ENCODE measurements around the gene REG3G. TPM values are rescaled to one million over a fixed set of nuclear protein-coding genes. Genes with fewer than 3 reads are reported as not detected.
A peak's percentile ranks its signal among the peaks of the same experiment; 100 is the strongest.

The REG3G gene
- not detected in 2 replicates for total RNA-seq
- long read RNA-seq: 0 reads

DNA sequence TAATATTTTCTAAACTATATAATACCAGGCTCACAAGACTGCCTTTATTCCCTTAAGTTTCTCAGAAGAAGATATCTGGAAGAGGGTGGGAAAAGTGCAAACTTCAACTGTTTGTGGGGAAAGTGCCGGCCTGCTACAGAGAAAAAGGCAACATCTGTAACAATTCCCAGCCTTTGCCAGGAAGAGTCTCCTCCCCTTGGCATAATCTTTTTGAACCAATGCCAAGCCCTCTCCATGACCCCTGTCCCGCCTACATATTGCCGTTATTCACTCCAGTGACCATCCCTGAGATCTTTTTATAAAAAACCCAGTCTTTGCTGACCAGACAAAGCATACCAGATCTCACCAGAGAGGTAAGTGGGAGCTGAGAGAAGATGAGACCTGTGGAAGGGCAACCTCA, at the start of gene REG3G:
REG3G (plus strand) TSS at position 282 of the 400 bp plus-strand sequence. CDS start 392 bp downstream, outside the sequence.
- no peak within 1 kb of the TSS for H3K27ac Mint-ChIP-seq (ENCODE audit: unreplicated experiment)
- DNase-seq (ENCODE audit: extremely low spot score, unreplicated experiment): no peak
- H3K27me3 Mint-ChIP-seq (ENCODE audit: unreplicated experiment): no peaks in the 10 kb centered on the region
- H3K36me3 Mint-ChIP-seq (ENCODE audit: unreplicated experiment): no peaks in the 10 kb centered on the region
- TF ChIP-seq, protein P1, sequence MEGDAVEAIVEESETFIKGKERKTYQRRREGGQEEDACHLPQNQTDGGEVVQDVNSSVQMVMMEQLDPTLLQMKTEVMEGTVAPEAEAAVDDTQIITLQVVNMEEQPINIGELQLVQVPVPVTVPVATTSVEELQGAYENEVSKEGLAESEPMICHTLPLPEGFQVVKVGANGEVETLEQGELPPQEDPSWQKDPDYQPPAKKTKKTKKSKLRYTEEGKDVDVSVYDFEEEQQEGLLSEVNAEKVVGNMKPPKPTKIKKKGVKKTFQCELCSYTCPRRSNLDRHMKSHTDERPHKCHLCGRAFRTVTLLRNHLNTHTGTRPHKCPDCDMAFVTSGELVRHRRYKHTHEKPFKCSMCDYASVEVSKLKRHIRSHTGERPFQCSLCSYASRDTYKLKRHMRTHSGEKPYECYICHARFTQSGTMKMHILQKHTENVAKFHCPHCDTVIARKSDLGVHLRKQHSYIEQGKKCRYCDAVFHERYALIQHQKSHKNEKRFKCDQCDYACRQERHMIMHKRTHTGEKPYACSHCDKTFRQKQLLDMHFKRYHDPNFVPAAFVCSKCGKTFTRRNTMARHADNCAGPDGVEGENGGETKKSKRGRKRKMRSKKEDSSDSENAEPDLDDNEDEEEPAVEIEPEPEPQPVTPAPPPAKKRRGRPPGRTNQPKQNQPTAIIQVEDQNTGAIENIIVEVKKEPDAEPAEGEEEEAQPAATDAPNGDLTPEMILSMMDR (IDR thresholded peaks at IDR 0.05): no peak
- no peaks in the 10 kb centered on the region for H3K4me1 Mint-ChIP-seq (ENCODE audit: unreplicated experiment)
- peaks cover 3% of the 10 kb centered on the region for H3K9me3 Mint-ChIP-seq (ENCODE audit: unreplicated experiment)
- no peak within 1 kb of the TSS for H3K4me3 Mint-ChIP-seq (ENCODE audit: unreplicated experiment)

DNA sequence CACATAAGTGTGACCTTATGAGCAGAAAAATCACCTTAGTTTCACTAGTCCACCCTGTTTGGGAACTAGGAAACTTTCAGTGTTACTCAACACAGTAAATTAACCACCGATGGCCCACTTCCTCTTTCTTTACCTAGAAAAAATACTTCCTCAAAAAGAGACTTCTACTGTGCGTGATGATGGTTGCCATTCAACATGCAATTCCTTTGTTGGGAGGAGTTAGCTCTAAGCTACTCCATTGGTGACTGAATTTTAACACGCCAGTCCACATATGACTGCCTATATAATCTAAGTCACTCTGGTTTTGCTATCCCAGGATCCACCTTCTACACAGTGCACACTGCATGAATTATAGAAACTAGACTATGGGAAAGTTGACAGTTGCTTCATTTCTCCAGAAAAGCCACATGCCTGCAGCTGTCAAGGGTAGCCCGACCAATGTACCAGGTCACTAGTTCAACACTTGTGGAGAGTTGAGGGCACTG, 47.8 kb upstream of the REG3G start:
- Mint-ChIP-seq H3K36me3 (ENCODE audit: unreplicated experiment) (no peaks in the 10 kb centered on the region), H3K4me3 (ENCODE audit: unreplicated experiment) (no peak overlapping the region), H3K27me3 (ENCODE audit: unreplicated experiment) (no peaks in the 10 kb centered on the region), H3K9me3 (ENCODE audit: unreplicated experiment) (no peaks in the 10 kb centered on the region), H3K4me1 (ENCODE audit: unreplicated experiment) (no peaks in the 10 kb centered on the region), H3K27ac (ENCODE audit: unreplicated experiment) (no peak overlapping the region)
- no peak for DNase-seq (ENCODE audit: extremely low spot score, unreplicated experiment)
- TF ChIP-seq, protein P1 (IDR thresholded peaks at IDR 0.05): no peak

DNA sequence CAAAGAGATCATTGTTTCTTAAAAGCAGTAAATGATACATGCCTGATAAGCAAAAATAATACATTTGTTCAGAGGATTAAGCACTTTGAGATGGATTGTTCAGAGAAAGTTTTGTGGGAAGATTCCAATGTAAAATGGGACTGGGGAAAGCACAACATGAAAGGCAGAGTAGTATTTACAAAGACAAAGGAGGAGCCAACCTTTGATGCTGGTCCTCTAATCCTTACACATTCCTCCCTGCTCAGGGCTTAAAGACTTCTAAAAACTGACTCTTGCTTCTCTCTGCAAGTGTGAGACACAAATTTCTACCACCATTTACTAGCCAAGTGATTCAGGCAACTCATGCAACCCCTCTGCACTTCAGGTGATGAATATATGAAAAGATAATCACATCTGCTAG, 47.2 kb upstream of the REG3G start:
- Mint-ChIP-seq H3K27ac (ENCODE audit: unreplicated experiment) (no peak overlapping the region), H3K9me3 (ENCODE audit: unreplicated experiment) (no peaks in the 10 kb centered on the region)

DNA sequence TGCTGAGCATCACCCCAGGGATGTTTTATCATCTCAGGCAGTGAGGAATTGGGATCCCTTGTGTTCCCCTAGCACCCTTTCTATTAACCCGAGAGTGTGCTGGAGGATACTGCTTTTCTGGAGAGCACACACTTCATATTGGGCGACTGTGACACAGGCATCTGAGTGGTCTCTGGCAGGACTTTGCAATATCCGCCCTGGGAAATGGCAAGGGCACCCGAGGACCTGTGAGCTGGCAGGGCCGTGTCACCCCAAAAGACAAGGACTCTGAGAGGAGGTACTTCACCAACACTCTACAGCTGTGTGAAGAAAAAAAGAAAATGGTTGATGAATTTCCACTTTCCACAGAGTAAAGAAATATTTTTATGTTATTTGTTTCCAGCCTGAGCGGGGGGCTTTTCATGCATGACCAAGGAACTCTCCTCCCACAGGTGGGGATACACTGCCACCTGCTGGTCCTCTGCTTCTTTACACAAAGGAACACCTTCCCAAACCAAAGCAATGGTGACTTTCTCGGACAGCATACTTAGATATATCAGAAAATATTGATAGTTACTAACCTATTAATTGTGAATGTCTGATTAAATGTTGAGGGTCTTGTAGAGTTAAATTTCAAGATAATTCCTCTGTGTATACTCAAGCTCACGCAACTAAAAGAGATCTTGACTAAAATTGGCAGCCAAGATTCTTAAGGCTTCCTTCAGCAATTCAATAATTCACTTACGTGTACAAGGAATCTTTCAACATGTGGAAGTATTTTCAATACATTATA, 45.9 kb upstream of the REG3G start:
- DNase-seq (ENCODE audit: extremely low spot score, unreplicated experiment): no peak
- H3K27me3 Mint-ChIP-seq (ENCODE audit: unreplicated experiment): no peaks in the 10 kb centered on the region

More for the DNA sequence above, 47.2 kb upstream of the REG3G start:
- no peaks in the 10 kb centered on the region for H3K4me1 Mint-ChIP-seq (ENCODE audit: unreplicated experiment)
- no peak for DNase-seq (ENCODE audit: extremely low spot score, unreplicated experiment)
- no peaks in the 10 kb centered on the region for H3K36me3 Mint-ChIP-seq (ENCODE audit: unreplicated experiment)
- TF ChIP-seq, protein P1 (IDR thresholded peaks at IDR 0.05): no peak
- H3K4me3 Mint-ChIP-seq (ENCODE audit: unreplicated experiment): no peak overlapping the region
- H3K27me3 Mint-ChIP-seq (ENCODE audit: unreplicated experiment): no peaks in the 10 kb centered on the region

DNA sequence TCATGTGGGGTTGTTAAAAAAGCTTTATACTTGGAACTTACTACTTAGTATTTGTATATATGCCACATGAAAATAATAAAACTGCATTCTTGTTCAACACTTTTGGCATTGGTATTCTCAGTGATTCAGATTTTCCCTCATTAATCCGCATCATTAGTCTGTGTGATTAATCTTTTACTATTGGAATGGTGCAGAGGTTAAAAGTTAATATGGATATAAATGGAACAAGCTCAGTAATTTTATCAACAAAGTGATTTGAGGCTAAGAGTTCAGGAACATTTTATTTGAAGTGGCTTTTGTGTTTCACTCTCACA, 45.4 kb upstream of the REG3G start:
- Mint-ChIP-seq H3K9me3 (ENCODE audit: unreplicated experiment) (no peaks in the 10 kb centered on the region), H3K36me3 (ENCODE audit: unreplicated experiment) (no peaks in the 10 kb centered on the region), H3K4me1 (ENCODE audit: unreplicated experiment) (no peaks in the 10 kb centered on the region)

More for the DNA sequence above, 45.9 kb upstream of the REG3G start:
- TF ChIP-seq, protein P1 (IDR thresholded peaks at IDR 0.05): peak; percentile 75
- Mint-ChIP-seq H3K27ac (ENCODE audit: unreplicated experiment) (no peak overlapping the region), H3K36me3 (ENCODE audit: unreplicated experiment) (no peaks in the 10 kb centered on the region), H3K4me3 (ENCODE audit: unreplicated experiment) (no peak overlapping the region), H3K4me1 (ENCODE audit: unreplicated experiment) (no peaks in the 10 kb centered on the region), H3K9me3 (ENCODE audit: unreplicated experiment) (no peaks in the 10 kb centered on the region)

More for the DNA sequence above, 45.4 kb upstream of the REG3G start:
- no peak overlapping the region for H3K27ac Mint-ChIP-seq (ENCODE audit: unreplicated experiment)
- H3K4me3 Mint-ChIP-seq (ENCODE audit: unreplicated experiment): no peak overlapping the region
- no peak for DNase-seq (ENCODE audit: extremely low spot score, unreplicated experiment)
- H3K27me3 Mint-ChIP-seq (ENCODE audit: unreplicated experiment): no peaks in the 10 kb centered on the region
- TF ChIP-seq, protein P1 (IDR thresholded peaks at IDR 0.05): no peak

Data from osteocyte (in vitro differentiated cells).